Choroid plexus epithelial cell (primary cell): ENCODE measurements around the gene FSTL4.
A peak's percentile ranks its signal among the peaks of the same experiment; 100 is the strongest.

Experiments
- DNase-seq: peaks from one replicate; pipeline ENCODE4 v3.0.0-alpha.2; 2010; ENCODE audit warnings: low read depth
- H3K4me3 ChIP-seq: 2 replicates; pipeline ENCODE4 v1.5.1; 2011; ENCODE audit warnings: low read depth, mild to moderate bottlenecking, control low read depth, low read length, moderate library complexity
- TF ChIP-seq, protein P1 (sequence below): conservative IDR thresholded peaks from 2 replicates; pipeline ENCODE4 v1.5.1; 2011; ENCODE audit warnings: low read depth, mild to moderate bottlenecking, control low read depth, inconsistent platforms, low read length, moderate library complexity

FSTL4 gene

DNA sequence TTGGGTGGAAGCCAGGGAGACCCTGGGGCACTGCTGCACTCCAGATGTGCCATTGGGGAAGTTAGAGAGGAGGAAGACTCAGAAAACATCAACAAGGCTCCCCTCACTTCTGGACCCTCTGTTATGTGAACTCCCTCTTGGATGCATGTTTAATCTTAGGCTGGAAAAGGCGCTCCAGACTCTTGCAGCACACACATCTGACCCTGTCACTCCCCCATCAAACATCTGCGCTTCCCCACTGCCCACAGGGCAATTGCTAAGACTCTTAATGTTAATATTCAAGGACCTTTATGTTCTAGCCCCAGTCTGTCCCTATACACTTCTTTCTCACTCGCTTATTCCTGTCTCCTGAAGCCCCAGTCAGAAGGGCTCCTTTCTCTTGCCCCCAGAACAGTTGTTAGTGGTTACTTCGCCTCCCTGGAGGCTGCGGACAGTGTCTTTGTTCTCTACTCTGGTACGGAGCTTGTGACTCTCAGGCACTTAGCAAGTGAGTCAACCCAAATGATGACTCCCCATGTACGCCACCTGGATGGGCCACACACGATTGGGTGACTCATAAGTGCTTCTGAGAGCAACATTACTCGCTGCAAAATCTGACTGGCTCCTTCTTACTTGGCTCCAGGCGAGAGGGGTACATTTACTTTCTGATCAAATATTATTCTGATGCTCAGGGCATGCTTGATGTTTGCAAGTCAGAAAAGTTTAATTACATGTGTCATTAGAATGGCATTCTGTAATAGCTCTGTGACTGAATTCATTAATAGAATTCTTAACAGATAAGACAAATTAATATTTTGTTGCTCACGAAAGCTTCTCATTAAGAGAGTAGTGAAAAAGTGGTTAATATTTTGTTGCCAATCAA, 366.9 kb downstream of the FSTL4 start:
- TF ChIP-seq, protein P1, sequence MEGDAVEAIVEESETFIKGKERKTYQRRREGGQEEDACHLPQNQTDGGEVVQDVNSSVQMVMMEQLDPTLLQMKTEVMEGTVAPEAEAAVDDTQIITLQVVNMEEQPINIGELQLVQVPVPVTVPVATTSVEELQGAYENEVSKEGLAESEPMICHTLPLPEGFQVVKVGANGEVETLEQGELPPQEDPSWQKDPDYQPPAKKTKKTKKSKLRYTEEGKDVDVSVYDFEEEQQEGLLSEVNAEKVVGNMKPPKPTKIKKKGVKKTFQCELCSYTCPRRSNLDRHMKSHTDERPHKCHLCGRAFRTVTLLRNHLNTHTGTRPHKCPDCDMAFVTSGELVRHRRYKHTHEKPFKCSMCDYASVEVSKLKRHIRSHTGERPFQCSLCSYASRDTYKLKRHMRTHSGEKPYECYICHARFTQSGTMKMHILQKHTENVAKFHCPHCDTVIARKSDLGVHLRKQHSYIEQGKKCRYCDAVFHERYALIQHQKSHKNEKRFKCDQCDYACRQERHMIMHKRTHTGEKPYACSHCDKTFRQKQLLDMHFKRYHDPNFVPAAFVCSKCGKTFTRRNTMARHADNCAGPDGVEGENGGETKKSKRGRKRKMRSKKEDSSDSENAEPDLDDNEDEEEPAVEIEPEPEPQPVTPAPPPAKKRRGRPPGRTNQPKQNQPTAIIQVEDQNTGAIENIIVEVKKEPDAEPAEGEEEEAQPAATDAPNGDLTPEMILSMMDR = no peak
- peak; percentile 89 for DNase-seq
- no peak overlapping the region for H3K4me3 ChIP-seq

DNA sequence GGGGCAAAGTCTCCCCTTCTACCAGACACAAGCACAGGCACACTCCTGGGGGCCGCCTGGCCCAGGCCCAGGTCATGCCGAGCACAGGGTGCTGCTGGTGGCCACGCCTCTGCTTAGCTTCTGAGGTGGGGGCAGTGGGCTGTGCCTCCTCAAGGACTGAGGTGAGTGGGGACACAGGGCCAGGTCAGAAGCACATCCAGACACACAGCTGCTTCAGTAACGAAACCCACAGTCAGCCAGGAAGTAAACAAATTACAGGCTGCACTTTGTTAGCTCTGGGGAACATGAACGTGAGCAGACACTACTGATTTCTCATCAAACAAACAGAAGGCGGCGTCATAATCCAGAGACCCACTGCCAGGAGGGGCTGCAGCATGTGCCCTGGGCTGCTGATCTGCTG, 368.1 kb downstream of the FSTL4 start:
- no peak overlapping the region for H3K4me3 ChIP-seq
- peak; percentile 40 for DNase-seq

DNA sequence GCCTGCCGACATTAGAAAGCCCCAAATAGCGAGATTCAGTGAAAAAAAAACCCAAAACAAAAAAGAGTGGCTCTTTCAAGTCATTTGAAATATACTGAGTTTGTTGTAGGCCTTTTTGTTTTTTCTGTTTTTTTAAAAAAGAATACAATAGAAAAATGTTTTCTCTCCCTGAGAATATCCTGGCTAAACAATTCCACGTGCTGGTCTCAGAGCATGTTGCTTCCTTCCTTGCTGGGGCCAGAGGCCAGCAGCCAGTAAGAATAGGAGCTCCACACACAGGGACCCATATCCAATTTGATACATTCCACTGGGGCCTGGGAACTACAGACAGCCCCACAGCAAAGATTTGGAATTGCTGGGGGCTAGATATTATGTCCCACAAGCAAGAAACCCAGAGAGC, 369.1 kb downstream of the FSTL4 start:
- TF ChIP-seq, protein P1 = no peak
- no peak overlapping the region for H3K4me3 ChIP-seq
- DNase-seq = no peak

More for the DNA sequence above, 368.1 kb downstream of the FSTL4 start:
- TF ChIP-seq, protein P1 = no peak

DNA sequence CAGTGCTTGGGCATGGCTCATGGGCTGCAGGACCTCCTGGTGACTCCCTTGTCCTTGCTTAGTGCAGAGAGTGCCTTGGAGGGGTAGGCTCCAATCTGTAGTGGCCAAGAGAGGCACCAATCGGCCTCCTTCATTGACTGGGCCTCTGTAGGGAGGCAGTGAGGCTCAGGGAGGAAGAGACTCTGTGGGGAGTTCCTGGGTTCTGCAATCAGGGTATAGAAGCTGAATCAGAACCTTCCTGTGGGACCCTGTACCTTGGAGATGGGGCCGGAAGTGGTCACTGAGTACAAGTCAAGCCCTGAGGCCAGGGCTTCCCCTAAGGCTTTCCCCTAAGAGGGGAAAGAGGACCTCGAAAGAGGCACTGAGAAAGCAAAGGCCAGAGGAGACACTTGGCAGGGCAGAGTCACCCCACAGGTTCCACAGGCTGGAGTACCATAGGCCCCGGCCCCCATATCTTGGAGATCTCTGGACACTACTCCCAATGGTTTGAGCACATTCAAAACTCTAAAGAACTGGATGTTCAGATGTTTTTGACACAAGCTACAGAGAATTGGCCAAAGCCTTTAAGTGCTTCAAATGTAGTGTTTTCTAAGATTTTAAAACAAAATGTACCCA, 370.0 kb downstream of the FSTL4 start:
- no peak for DNase-seq
- H3K4me3 ChIP-seq = no peak overlapping the region
- TF ChIP-seq, protein P1 = no peak

DNA sequence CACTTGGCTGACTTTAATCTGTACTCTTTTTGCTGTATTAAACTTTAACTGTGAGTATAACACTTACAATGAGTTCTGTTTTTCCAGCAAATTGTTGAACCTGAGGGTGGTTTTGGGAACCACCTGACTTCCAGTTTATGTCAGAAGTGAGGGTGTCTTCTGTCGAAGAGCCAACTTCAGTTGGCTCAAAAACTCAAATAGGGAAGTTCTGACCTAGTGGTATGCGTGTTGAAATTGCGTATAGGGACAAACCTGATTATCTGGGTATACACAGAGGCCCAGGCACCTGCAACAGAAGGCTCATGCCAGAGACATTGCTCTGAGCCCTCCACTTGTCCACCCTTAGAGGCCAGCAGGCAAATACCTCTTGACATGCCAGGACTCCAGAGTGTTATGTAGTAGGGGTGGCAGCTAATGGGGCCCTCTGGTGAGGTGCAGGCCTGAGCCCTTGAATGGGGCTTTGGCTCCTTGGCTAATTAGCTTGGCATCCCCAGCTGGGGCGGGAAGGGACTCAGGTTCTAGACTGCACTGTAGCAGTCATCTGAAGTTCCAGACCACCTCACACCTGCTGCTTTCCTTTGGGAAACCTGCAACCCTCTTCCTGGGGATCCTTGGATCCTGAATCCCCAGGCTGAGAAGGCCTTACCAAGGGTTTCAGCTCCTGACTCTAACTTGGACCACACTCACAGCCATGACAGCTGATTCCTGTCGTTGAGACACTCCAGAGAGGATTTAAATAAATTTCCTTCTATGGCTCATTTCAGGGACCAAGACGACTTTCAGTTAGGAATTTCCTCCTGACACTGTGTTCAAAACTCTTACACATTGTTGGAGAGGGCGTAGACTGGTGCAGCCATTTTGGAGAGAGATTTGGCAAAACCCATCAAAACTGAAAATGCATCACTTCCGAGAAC, 370.9 kb downstream of the FSTL4 start:
- TF ChIP-seq, protein P1 = no peak
- DNase-seq = no peak
- no peak overlapping the region for H3K4me3 ChIP-seq

DNA sequence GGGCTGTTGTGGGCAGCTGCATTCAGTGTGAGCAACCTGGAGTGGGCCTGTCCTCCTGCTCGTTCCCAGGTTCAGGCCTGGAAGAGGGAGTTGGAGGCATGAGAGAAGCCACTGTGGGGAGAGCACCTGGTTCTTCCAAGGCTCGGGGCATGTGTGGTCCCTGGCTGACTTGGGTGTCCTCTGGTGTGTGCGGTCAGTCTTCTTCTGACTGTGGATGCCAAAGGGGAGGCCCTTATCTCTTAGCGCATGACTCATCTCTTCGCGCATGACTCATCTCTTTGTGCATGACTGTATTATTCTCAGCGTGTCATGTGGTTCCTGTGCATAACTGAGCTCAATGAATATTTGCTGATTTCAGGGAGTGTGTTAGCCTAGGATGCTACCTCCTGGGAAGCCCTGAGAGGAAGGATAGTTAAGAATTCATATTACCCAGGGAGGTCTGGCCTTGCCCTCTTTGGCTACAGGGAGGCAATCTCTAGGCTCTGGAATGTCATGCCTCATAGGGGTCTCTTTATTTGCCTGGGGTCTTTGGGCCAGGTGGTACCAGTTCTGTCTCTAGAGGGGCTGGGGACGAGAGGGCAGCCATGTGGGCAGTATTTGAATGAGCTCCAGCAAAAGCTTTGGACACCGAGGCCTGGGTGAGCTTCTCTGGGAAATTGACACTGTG, 371.8 kb downstream of the FSTL4 start:
- no peak overlapping the region for H3K4me3 ChIP-seq
- peak; percentile 98 for DNase-seq
- TF ChIP-seq, protein P1 = no peak
